ENCODE measurements around the gene POLRMT.
"Not testable (repeated sequence)": the region's sequence is repeated elsewhere in the genome, so short reads cannot be mapped to it uniquely, and the experiment has no call there.

POLRMT gene

GRCh38 chr19:633068-633785, at the start of gene POLRMT:
Gene POLRMT, minus strand, starts transcription at chr19:633537. Its CDS starts 25 bp downstream, at chr19:633512.
- peak; percentile 99 for DNase-seq

GRCh38 chr19:682678-683320, 49.5 kb upstream of the POLRMT start:
- no peak for DNase-seq

- DNase-seq = no peak
Measured at GRCh38 chr19:681029-682019, 48.0 kb upstream of the POLRMT start.

- DNase-seq = peak; percentile 99
Measured at GRCh38 chr19:680287-681028, 47.1 kb upstream of the POLRMT start.

- peak; percentile 35 for DNase-seq
Measured at GRCh38 chr19:679418-680286, 46.3 kb upstream of the POLRMT start.

GRCh38 chr19:678791-679388, 45.6 kb upstream of the POLRMT start:
- DNase-seq = no peak

- DNase-seq = no peak
Measured at GRCh38 chr19:677601-678436, 44.5 kb upstream of the POLRMT start.

- peak; percentile 84 for DNase-seq
Measured at GRCh38 chr19:677201-677600, 43.9 kb upstream of the POLRMT start.

GRCh38 chr19:676339-677105, 43.2 kb upstream of the POLRMT start, which contains the start of gene FSTL3:
Gene FSTL3, plus strand, starts transcription at chr19:676392. Its CDS starts 32 bp downstream, at chr19:676424.
- no peak for DNase-seq

GRCh38 chr19:676007-676338, 42.6 kb upstream of the POLRMT start:
- no peak for DNase-seq

- DNase-seq = no peak
Measured at GRCh38 chr19:674282-675151, 41.2 kb upstream of the POLRMT start.

- no peak for DNase-seq
Measured at GRCh38 chr19:670609-671075, 37.3 kb upstream of the POLRMT start.

- DNase-seq = not testable (repeated sequence)
Measured at GRCh38 chr19:668675-669434, 35.5 kb upstream of the POLRMT start.

GRCh38 chr19:666985-667573, 33.7 kb upstream of the POLRMT start:
- not testable (repeated sequence) for DNase-seq

GRCh38 chr19:664913-665443, 31.6 kb upstream of the POLRMT start:
- DNase-seq = peak; percentile 77

- DNase-seq = no peak
Measured at GRCh38 chr19:663682-664117, 30.4 kb upstream of the POLRMT start.
